ENCODE results near the gene NOL4L.

DNA sequence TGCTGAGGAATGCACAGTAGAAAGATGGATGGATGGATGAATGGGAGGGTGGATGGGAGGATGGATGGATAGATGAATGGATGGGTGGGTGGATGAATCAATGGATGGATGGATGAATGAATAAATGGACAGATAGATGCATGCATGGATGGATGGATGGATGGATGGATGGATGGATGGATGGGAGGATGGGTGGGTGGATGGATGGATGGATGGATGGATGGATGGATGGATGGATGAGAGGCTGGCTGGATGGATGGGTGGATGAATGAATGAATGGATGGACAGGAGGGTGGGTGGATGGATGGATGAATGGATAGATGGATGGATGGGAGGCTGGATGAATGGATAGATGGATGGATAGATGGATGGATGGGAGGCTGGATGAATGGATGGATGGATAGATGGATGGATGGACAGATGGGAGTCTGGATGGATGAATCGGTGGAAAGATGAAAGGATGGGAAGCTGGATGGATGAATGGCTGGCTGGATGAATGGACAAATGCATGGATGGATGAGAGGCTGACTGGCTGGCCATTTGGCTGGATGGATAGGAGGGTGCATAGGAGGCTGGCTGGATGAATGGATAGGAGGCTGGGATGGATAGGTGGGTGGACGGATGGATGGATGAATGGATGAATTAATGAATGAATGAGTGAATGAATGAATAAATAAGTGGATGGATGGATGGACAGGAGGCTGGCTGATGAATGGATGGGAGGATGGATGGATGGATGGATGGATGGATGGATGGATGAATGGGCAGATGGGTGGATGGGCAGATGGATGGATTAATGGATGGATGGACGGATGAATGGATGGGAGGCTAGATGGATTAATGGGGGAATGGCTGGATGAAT, 28.3 kb upstream of the NOL4L start:
- TF ChIP-seq POLR2AphosphoS5 (IDR thresholded peaks at IDR 0.05; ENCODE audit: low read depth, low read length) (no peak), POLR2A (IDR thresholded peaks at IDR 0.05; ENCODE audit: low read depth, low read length) (no peak), PAX5 (IDR thresholded peaks at IDR 0.05; ENCODE audit: insufficient read depth, low read length, severe bottlenecking) (no peak), TAF1 (IDR thresholded peaks at IDR 0.05; ENCODE audit: low read depth, low read length) (no peak)
